K562 (cell line): Measurements from ENCODE around the gene TUBB6. TPM values are rescaled to one million over a fixed set of nuclear protein-coding genes. Genes with fewer than 3 reads are reported as not detected.

Experiments used
- ATAC-seq: fragments of 200-7000 bp; cut with Tn5 transposase; 3 replicates; pipeline ENCODE4 v1.9.1; 2020; ENCODE audit warnings: moderate library complexity
- BruUV-seq: library from RNA; stranded (reverse); fragments of 400-500 nt; replicated peaks from 2 replicates; lab custom pipeline; 2021; lab: Mats Ljungman, UMichigan
- CTCF ChIA-PET: fragments of 300-600 bp; formaldehyde crosslinking; extraction: SDS; loops from one replicate; lab custom pipeline; 2021; ENCODE audit warnings: low intra/inter-chr PET ratio; lab: Yijun Ruan, JAX
- POLR2A ChIA-PET: fragments of 300-600, 350-650 bp; sonication (Branson Sonifier 250); formaldehyde crosslinking; extraction: SDS; loops from one replicate; lab custom pipeline; 2021; ENCODE audit warnings: antibody characterized with exemption, inconsistent platforms; lab: Yijun Ruan, JAX
- DNase-seq, 4 experiments: peaks; one replicate each; pipeline versions ENCODE4 v3.0.0 to v3.0.0-alpha.2; 2011 to 2018; ENCODE audit warnings: low spot score in 3 of 4, mixed read lengths in 3 of 4; ENCODE audit errors: extremely low read depth in 1 of 4
- FAIRE-seq: peaks from 2 replicates; lab custom pipeline; 2011; peaks lifted over from hg19 to GRCh38; lab: Jason Lieb, UNC
- H2AFZ ChIP-seq: 2 replicates; pipeline ENCODE4 v1.6.0; 2011; ENCODE audit warnings: low read depth, low read length, control low read depth, inconsistent platforms
- H3K27ac ChIP-seq: fragments of 200-600 bp; 3 replicates; pipeline ENCODE4 v1.8.0; 2011; ENCODE audit warnings: low read depth, mild to moderate bottlenecking, control low read depth, inconsistent platforms, low read length, moderate library complexity, mixed read lengths; ENCODE audit errors: extremely low read depth
- H3K27me3 ChIP-seq, 2 experiments: fragments of 300-600 bp in 1 of 2; 2 replicates in 1 of 2; 3 replicates in 1 of 2; pipeline versions ENCODE4 v1.6.0 to v1.8.0; 2011; ENCODE audit warnings: inconsistent platforms in 2 of 2, low read length in 2 of 2, mild to moderate bottlenecking in 1 of 2, mixed read lengths in 1 of 2, moderate library complexity in 1 of 2; ENCODE audit not compliant: control insufficient read depth in 2 of 2, insufficient read depth in 2 of 2
- H3K36me3 ChIP-seq: fragments of 300-600 bp; 3 replicates; pipeline ENCODE4 v1.8.0; 2011; ENCODE audit warnings: mild to moderate bottlenecking, low read length, inconsistent platforms; ENCODE audit not compliant: control insufficient read depth, insufficient read depth
- H3K4me1 ChIP-seq, 2 experiments: fragments of 200-600 bp in 1 of 2; replicated peaks in 1 of 2; 2 replicates in 1 of 2; 3 replicates in 1 of 2; pipeline versions ENCODE4 v1.5.1 to v1.8.0; 2011; ENCODE audit warnings: inconsistent platforms in 2 of 2, low read length in 2 of 2, mild to moderate bottlenecking in 1 of 2, mixed read lengths in 1 of 2, moderate library complexity in 1 of 2; ENCODE audit not compliant: control insufficient read depth in 2 of 2, insufficient read depth in 2 of 2
- H3K4me2 ChIP-seq: 2 replicates; pipeline ENCODE4 v1.6.1; 2011; ENCODE audit warnings: low read length, control low read depth, inconsistent platforms, mixed read lengths; ENCODE audit not compliant: insufficient read depth
- H3K4me3 ChIP-seq: fragments of 200-600 bp; sonication (generic), shearing (Covaris generic); 2 replicates; pipeline ENCODE4 v1.5.1; 2016; ENCODE audit warnings: control low read depth, inconsistent platforms
- H3K79me2 ChIP-seq: fragments of 200-600 bp; 3 replicates; pipeline ENCODE4 v1.8.0; 2011; ENCODE audit warnings: low read length, inconsistent platforms; ENCODE audit not compliant: control insufficient read depth, insufficient read depth
- H3K9ac ChIP-seq, 2 experiments: 2 replicates each; pipeline versions ENCODE4 v1.6.0 to v1.6.1; 2011; ENCODE audit warnings: low read depth in 2 of 2, low read length in 2 of 2, control low read depth in 1 of 2, inconsistent platforms in 1 of 2, mild to moderate bottlenecking in 1 of 2, mixed read lengths in 1 of 2; ENCODE audit not compliant: insufficient read depth in 1 of 2
- H3K9me1 ChIP-seq: one replicate; pipeline ENCODE4 v1.6.0; 2011; ENCODE audit warnings: inconsistent platforms, mild to moderate bottlenecking, low read length, moderate library complexity; ENCODE audit not compliant: control insufficient read depth, insufficient read depth
- H3K9me3 ChIP-seq: replicated peaks from 2 replicates; pipeline ENCODE4 v1.5.1; 2011; ENCODE audit warnings: low read depth, low read length, inconsistent platforms; ENCODE audit not compliant: control insufficient read depth, insufficient read depth
- H4K20me1 ChIP-seq: replicated peaks from 2 replicates; pipeline ENCODE4 v1.6.1; 2011; ENCODE audit warnings: low read length, inconsistent platforms, mixed read lengths; ENCODE audit not compliant: control insufficient read depth, insufficient read depth
- KDM2B ChIP-seq: fragments of 250-450 bp; sonication (Bioruptor Pico); IDR thresholded peaks from 2 replicates; pipeline ENCODE4 v1.8.0; 2021; ENCODE audit warnings: mild to moderate bottlenecking, moderate library complexity
- NBN ChIP-seq: fragments of 450-650 bp; IDR thresholded peaks from 2 replicates; pipeline ENCODE4 v1.6.1; 2016; ENCODE audit warnings: low read depth, mild to moderate bottlenecking
- SETDB1 ChIP-seq: IDR thresholded peaks from one replicate; pipeline ENCODE4 v1.6.1; 2012; ENCODE audit warnings: low read length, control low read depth, inconsistent platforms
- STAT5A ChIP-seq: IDR thresholded peaks from 2 replicates; pipeline ENCODE4 v1.6.1; 2012; ENCODE audit warnings: low read length, inconsistent platforms, borderline replicate concordance
- WGBS: fragments of 100-300 bp; shearing (Covaris generic); methylation state at CpG from one replicate; pipeline ENCODE4 v1.1.6; 2016; ENCODE audit warnings: low coverage, mixed read lengths; ENCODE audit not compliant: insufficient coverage; ENCODE audit errors: missing lambda C conversion rate; 5-methylcytosine and 5-hydroxymethylcytosine counted together
- in situ Hi-C: fragments of 300-500 bp; cut with MboI; formaldehyde crosslinking; loops from 4 replicates; pipeline ENCODE4 v1.15.0; 2018; ENCODE audit warnings: inconsistent platforms, mixed read lengths
- intact Hi-C: fragments of 100-400 bp; cut with micrococcal nuclease; formaldehyde crosslinking; loops from 2 replicates; pipeline ENCODE4 v1.14.2; 2022
- polyA plus RNA-seq, 8 experiments: library from polyadenylated mRNA; depleted of rRNA in 4 of 8; stranded (reverse) in 5 of 8; unstranded in 3 of 8; fragments of >200 nt; fragmentation: Nextera tagmentation in 2 of 8; fragmentation: Illumina TruSeq in 1 of 8; extraction: Ambion mirVana in 2 of 8; extraction: Trizol in 1 of 8; gene quantifications; 2 replicates each; pipeline versions ENCODE4 v1.2.1 to v1.2.3, GENCODE V29; 2011 to 2014; ENCODE audit warnings: inconsistent platforms in 1 of 8, missing spikeins in 1 of 8
- total RNA-seq, 7 experiments: library from RNA; depleted of rRNA in 6 of 7; stranded (reverse); fragments of >200 nt in 6 of 7; fragmentation: Illumina TruSeq in 2 of 7; extraction: Trizol in 2 of 7; gene quantifications; 2 replicates each; pipeline versions ENCODE4 v1.2.1 to v1.2.3, GENCODE V29; 2011 to 2021; ENCODE audit warnings: low replicate concordance in 1 of 7
- TF ChIP-seq, protein P1 (sequence below): fragments of 250-450 bp; sonication (Bioruptor Pico); IDR thresholded peaks from 2 replicates; pipeline ENCODE4 v1.4.0; 2020; ENCODE audit warnings: mild to moderate bottlenecking, moderate library complexity

TUBB6 gene
- total and polyA plus RNA-seq, 9 of the 15 experiments (the other 6 are each of a cell fraction or from before 2014, with no cell fraction given): 43.9 to 404 (median 81.1) TPM

DNA sequence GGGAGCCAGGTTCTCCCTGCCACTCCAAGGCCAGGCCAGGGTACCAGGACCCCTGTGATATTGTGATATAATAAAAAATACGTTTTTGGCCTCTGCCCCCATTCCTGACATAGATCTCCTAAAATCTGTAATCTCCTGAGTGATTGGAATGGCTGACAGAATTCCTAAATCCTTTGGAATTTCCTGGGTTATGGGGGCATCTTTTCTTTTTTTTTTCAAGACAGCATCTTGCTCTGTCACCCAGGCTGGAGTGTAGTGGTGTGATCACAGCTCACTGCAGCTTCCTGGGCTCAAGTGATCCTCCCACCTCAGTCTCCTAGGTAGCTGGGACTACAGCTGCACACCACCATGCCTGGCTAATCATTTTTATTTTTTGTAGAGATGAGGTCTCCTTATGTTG is 26.2 kb upstream of the TUBB6 start:
- POLR2A ChIA-PET: no interaction called here

More for the DNA sequence above, 26.2 kb upstream of the TUBB6 start:
- WGBS: 0% methylated on average over 1 of the region's 1 CpG
- BruUV-seq: no TSS peak
- in situ Hi-C loops: loop anchor here (5.0 kb wide), 1 partner anchor 380 kb away; no protein-coding TSS in a partner anchor
- Histone ChIP-seq H3K79me2 (no peaks in the 10 kb centered on the region), H3K9me3 (no peaks in the 10 kb centered on the region), H3K9me1 (no peaks in the 10 kb centered on the region), H3K27me3 (no peaks in the 10 kb centered on the region), H3K4me3 (no peak overlapping the region), H3K9ac (peak overlapping the region in 1 of 2 experiments; percentile 11; a peak in 1 of 4 replicates), H3K4me2 (no peak overlapping the region), H3K27ac (no peak overlapping the region), H3K36me3 (no peaks in the 10 kb centered on the region), H2AFZ (no peak overlapping the region), H4K20me1 (no peaks in the 10 kb centered on the region), H3K4me1 (peaks cover 6 to 15% of the 10 kb centered on the region in 2 experiments; a peak in 4 of 5 replicates)
- CTCF ChIA-PET: no interaction called here
- ATAC-seq (no peak), DNase-seq (no peak), FAIRE-seq (no peak)
- TF ChIP-seq STAT5A (no peak), KDM2B (CRISPR knock-in tag) (no peak), SETDB1 (no peak), NBN (no peak)
- TF ChIP-seq, protein P1, sequence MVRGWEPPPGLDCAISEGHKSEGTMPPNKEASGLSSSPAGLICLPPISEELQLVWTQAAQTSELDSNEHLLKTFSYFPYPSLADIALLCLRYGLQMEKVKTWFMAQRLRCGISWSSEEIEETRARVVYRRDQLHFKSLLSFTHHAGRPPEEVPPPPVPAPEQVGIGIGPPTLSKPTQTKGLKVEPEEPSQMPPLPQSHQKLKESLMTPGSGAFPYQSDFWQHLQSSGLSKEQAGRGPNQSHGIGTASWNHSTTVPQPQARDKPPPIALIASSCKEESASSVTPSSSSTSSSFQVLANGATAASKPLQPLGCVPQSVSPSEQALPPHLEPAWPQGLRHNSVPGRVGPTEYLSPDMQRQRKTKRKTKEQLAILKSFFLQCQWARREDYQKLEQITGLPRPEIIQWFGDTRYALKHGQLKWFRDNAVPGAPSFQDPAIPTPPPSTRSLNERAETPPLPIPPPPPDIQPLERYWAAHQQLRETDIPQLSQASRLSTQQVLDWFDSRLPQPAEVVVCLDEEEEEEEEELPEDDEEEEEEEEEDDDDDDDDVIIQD (CRISPR knock-in tag): no peak
- intact Hi-C loops: loop anchor here (2.0 to 5.0 kb wide), 3 partner anchors 45 to 109 kb away; partner anchors contain the start of gene AFG3L2
